GM18873 (cell line): ENCODE results near the gene MTSS2.

Source experiments
- ATAC-seq: cut with Tn5 transposase; IDR thresholded peaks from one replicate; pipeline ENCODE4 v1.9.1; 2021; ENCODE audit warnings: mild to moderate bottlenecking, moderate library complexity, moderate number of reproducible peaks; ENCODE audit not compliant: unreplicated experiment, low FRiP score

MTSS2 gene

DNA sequence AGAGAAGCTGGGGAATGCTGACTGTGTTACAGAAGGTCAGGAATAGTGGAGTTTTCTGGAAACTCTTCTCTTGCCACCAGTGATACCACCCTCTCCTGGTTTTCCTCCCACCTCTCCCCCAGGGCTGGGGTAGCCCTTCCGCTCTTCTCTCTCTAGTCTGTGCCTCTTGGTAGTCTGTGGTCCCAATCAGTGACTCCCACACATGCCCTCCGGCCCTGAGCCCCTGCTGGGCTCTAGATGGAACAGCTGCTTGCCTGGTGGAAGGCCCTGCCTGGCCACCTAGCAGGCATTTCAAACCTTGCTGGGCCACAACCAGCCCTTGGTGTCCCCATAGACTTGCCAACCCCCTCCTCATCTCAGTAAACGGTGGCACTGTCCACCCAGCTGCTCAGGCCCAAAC is 15.2 kb upstream of the MTSS2 start:
- ATAC-seq: no peak

DNA sequence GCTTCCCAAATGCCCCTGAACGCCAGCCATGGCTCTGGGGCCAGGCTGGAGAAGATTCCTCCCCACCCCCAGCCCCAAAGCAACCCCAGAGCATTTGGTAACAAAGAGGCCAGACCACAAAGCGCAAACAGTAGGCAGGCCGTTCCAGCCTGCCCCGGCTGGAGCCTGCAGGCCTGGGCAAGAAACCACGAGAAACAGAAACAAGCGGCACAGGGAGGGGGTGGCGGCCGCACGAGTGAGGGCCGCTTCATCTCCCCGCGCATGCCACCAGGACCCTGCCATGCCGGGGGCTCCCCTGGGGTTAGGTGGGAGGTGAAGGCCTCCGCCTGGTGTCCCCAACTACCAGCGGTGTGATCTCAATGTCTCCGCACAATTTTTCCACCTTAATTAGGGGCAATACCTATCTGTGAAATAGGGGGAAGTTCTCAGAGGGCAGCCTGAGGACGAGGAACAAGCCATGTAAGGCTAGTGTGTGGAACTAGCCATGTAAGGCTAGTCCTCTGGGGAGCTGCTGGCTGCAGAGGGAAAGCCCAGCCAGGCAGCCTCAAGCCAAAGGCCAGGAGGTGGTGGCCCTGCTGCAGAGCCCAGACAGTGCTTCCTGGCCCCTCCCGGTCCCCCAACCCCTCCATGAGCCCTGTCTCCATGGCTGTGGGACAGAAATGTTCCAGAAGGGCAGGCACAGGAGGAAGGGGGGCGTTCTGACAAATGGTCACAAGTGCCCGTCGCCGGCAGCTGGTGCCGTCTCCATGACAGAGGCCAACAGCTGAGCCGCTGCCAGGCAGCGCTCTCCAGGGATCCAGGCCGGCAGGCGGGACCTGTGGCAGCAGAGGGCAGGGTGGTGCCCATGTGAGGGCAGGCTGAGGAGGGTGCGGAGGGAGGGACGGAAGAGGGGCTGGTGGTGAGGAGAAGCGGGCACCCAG is 14.5 kb upstream of the MTSS2 start:
- ATAC-seq: no peak

DNA sequence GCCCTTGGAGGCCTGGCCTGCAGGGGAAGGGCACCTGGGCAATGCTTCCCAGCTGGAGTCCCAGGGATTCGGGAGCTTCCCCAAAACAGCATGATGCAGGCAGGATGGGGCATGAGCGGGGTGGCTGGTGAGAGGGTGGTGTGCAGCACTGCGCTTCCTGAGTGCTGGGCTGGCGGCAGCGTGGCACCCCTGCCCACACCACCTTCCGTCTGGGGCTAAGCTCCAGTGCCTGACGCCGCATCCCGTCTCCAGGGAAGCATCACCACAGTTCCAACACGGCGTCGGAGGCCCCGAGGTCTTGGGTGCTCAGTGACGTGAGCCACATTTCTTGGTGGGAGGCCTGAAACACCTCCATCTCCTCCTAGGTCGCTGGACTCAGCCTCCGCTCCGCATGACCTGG is 13.8 kb upstream of the MTSS2 start:
- no peak for ATAC-seq

DNA sequence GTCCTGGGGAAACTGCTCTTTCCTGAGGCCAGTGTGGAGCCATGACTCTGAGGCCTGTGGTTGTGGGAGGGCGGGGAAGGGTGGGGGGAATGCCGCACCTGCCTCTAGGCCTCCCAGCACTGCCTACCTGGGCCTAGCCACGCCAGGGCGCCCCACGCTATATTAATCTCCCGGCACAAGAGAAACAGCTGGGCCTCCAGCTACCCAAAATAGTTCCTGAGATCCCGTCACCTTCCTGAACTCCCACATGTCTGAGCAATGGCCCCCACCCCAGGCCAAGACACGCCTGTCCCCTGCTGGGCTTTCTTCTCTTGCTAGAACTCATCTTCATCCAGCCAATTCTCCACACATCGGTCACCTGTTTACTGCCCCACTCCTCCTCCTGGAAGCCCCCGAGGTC is 13.0 kb upstream of the MTSS2 start:
- no peak for ATAC-seq

DNA sequence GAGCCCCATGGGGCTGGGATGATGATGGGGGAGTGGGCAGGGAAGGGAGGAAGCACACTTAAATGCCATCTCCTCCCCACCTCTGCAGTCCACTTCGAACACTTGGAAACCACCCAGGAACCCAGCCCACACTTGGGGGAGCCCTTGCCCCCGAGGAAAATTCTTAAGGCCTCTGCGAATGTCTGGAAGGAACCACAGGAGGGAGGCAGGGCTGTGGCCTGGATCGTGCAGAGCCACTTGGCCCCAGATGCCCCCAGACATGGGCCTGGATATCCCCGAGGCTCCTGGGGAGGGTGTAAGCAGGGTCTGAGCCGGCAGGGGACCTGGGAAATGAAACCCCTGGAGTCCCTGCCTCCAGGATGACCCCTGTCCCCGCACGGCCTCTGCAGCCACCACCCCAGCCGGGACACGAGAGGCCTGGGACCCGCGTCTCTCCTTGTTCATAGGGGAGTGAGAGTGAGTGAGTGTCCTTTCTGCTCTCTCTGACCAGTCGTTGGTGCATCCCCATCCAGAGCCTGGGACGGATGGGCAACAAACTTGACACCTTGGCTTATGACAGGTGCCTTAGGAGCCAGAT is 11.8 kb upstream of the MTSS2 start:
- ATAC-seq: no peak

DNA sequence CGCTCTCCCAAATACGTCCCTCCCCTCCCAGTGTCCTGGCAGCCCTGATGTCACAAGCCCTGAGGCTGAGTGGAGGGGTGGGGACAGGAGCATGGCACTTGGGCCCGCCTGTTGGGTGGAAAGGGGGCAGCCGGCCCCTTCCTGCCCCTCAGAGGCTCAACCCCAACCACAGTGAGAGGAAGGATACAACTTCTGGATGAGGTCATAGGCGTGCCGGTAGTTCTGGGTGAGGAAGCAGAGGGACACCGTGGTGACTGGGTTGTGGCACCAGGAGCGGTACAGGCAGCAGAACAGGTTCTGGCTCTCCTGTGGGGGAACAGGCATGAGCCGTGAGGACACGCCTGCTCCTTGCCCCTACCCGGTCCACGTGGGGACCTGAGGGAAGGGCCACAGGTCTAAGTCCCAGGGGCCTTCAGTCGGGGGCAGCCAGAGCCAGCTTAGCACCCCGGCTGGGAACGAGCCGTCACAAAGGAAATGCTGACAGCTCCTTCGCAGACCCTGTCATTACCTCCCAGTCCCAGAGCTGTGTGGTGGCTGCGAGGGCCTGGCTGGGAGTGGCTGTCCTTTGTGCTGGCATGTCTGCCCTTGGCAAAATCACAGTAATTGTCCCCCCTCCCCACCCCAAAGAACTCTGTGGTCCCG is 11.2 kb upstream of the MTSS2 start:
- no peak for ATAC-seq

DNA sequence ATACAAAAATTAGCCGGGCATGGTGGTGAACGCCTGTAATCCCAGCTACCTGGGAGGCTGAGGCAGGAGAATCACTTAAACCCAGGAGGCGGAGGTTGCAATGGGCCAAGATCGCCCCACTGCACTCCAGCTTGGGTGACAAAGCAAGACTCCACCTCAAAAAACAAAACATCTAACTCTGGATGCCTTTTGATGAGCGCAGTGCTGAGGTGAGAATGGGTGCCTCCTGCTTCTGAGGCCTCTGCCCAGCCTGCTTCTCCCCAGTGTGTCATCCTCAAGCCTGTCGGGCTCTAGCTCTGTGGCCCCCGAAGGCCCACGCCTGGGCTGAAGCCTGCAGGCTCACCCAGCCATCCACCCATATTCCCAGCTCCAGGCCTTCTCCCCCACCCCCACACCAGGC is 10.5 kb upstream of the MTSS2 start:
- ATAC-seq: no peak

DNA sequence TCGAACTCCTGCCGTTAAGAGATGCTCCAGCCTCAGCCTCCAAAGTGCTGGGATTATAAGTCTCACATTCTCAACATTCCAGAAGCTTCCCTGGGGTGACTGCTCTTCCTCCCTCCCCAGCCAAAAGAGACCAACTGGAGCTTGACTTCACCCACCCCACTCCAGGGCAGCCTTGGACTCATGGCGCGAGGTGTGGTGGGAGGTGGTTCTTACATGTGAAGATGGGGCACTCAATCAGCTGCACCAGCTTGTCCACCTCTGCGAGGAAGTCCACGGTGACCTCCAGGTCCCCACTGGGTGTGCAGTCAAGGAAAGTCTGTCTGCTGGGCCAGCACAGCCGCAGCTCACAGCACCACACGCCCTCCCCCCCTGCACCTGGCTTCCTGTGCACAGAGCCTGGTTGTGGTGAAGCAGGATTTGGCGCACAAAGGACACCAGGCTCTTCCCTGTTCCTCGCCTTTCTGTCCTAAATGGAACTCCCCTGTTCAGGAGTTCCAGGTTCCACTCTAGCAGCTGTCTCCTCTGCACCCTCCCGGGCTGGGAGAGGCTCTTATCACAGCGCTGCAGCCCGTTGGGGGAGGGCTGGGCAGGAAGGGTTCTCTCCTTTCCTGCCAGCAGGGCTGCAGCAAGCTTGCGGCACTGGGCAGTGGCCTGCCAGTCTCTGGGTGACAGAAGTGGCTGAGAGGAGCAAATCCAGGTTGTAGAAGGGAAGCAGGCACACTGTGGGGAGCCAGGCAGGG is 9.6 kb upstream of the MTSS2 start:
- ATAC-seq: no peak

DNA sequence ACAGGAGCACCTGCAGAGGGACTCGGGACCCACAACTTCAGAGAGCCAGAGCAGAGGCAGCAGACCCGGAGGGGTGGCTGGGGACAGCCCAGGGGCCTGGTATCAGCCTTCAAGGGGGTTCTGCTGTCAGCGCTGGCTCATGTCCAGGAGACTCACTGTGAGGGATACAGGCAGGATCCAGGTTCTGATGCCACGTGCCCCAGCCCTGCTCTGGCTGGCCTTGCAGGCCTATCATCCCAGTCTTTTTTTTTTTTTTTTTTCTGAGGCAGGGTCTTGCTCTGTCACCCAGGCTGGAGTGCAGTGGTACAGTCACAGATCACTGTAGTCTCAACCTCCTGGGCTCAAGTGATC is 9.0 kb upstream of the MTSS2 start:
- no peak for ATAC-seq

DNA sequence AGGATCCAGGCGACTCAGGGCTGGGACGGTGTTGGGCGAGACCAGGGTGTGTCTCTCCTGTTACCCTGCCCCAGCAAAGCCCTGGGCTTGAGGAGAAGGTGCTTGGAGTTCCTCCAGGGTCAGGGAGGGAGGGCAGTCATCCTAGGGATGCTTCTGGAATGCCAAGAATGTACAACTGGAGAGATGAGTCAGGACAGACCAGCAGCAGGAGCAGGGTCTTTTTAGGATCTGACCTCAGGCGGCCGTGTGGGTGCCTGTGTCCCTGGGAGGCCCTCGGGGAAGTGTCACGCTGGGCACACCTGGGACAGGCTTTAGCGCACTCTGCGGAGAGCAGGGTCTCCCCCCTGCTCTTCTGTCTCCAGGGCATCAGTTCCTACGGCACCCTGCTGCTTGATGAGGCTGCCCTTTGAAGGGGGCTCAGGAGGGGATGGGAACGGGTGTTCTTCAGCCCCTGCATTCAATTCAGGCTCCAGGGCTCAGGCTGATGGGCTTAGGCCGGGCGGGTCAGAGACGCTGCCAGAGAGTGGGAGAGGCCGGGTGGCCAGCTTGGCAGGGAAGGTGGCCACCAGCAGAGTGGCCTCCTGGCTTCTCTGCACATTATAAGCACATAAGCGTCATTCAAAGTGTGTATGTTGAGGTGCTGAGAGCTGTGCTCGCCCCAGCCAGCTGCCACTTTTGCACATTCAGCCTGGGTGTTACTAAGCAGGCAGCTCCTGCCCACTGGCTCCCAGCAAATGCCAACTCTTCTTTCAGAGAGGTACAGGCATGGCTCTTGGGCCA is 8.4 kb upstream of the MTSS2 start:
- ATAC-seq: no peak

DNA sequence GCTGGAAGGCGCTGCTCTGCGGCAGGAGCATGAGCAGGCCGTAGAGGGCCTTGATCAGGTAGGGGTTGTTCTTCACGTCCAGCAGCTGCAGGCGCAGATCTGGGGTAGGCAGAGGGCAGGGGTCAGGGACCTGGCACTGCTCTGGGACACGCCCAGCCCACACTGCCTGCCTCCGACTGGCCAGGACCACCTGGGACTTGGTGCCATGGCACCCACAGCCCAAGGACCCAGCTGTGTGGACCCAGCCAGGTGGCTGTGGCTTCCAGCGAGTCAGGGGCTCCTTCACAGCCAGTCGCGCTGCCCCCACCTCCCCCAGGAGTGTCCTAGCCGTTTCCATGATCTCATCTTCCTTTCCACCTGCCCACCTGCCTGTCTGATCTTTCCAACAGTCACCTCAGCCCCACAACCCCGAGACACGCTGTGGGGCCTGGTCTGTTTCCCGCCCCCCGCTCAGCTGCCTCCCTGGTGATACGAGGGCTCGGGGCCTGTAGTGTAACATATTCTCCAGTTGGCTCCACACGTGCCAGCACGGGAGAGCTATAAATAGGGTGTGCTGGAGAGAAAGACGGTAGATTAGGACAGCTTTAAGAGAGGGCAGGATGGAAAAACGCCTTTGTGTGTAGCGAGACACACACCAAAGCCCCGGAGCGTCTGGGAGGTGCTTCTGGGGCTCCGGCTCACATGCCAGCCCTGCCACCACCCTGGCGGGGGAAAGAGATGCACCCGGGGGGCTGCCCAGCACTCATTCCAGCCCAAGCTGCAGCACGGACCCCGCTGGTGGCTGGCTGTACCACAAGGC is 7.2 kb upstream of the MTSS2 start:
- no peak for ATAC-seq

DNA sequence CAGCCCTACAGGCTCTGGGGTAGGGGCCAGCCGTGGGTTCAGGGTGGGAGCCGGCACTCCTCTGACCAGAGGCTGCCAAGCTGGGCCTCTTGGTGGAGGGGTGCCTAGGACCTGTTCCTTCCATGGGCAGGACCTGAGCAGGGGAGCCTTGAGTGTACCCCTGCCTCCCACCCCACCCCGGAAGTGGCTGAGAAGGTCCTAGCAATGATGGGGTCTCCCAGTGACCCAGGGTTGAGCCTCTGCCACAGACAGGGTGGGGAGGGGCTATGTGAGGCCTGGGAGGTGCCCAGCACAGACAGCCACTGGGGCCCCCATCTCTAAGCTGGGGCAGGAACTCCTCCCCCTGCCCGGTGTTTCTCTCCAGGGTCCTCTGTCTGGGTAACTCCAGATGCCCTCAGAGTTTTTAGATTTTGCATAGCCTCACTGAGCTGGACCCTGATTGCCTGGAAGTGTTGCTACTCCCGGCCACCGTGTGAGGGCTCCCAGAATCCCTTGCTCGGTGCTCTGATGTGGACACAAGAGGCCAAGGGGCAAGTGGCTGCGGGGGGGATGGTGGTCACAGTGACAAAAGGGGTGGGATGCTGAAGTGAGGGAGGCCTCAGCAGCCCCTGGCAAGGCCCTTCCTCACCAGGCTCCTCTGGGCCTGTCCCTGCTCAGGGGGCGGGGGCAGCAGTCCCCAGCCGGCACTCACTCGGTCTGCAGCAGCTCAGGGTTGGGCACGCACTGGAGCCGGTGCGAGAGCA is 6.4 kb upstream of the MTSS2 start:
- no peak for ATAC-seq

DNA sequence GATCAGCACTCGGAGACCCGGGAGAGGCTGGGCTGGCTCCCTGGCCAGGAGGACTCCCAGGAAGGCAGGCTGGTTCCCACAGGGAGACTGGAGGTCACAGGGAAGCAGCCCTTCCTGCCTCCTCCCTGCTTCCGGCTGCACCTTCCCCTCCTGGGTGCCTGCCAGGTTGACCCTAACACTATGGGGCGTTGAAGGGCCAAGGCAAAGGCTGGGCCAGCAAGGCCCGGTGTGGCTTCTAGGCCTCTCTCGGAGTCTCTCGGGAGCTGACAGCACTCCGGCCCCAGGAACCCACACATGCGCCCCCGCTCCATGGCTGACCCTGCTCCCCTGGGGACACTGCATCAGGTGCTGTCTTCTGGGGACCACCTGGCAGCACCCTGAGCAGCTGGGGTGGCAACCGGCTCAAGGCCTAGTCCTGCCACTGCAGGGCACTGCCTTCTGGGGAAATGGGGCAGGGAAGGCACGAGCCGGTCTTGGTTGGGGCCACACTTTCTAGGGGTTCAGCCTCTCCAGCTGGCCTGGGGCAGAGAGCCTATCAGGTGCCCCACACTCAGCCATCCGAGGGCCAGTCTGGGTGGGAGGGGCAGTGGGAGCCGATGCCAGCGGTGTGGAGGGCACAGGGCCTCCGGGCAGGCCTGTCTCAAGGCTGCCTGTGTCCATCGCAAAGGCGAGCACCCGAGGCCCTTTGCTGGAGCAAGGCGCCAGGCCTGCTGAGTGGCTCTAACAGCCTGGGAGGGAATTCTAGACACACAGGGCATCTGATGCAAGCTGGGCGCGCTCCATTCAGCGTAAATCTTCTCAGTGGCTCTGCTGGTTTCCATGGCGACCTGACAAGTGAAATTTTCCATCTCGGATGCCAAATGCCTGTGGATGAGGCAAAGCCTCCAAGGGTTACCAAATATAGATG is 5.6 kb upstream of the MTSS2 start:
- ATAC-seq: no peak

DNA sequence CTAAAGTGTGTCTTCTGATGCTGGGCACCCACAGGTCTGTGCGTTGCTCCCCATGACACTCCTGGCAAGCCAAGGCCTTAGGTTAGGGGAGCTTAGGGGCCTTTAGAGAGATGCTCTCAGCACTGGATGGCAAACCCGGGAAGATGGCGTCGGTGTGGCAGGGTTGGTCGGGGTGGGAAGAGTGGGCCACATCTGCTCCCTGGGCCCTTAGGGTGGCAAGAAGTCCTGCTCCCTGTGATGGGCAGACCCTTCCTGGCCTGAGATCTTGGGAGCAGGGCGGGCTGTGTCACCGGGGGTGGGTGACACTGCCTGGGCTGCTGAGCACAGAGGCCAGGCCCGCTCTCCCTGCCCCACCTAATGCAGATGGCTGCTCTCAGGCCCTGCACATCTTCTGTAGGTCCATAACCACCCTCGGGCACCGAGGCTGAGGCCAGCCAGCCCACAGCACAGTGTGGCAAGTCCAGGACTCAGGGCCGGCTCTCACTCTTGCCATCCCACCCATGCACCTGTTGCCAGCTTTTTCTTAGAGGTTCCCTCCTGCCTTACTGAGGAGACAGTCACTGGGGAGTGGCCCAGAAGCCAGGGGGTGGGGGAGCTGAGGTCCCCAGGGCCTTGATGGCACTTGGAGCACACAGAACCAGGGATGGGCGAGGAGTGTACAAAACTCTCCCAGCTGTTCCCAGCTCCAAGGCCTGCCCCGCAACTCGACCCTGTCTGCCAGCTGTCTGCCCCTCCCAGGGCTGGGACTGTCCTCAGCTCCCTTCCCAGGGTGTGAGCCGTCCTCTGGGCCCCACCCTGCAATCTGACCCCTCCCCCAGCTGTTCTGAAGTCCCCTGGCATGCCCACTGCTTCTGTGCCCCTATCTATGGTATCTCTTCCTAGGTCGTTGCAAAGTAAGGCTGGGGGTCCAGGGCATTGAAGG is 4.4 kb upstream of the MTSS2 start:
- ATAC-seq: no peak

DNA sequence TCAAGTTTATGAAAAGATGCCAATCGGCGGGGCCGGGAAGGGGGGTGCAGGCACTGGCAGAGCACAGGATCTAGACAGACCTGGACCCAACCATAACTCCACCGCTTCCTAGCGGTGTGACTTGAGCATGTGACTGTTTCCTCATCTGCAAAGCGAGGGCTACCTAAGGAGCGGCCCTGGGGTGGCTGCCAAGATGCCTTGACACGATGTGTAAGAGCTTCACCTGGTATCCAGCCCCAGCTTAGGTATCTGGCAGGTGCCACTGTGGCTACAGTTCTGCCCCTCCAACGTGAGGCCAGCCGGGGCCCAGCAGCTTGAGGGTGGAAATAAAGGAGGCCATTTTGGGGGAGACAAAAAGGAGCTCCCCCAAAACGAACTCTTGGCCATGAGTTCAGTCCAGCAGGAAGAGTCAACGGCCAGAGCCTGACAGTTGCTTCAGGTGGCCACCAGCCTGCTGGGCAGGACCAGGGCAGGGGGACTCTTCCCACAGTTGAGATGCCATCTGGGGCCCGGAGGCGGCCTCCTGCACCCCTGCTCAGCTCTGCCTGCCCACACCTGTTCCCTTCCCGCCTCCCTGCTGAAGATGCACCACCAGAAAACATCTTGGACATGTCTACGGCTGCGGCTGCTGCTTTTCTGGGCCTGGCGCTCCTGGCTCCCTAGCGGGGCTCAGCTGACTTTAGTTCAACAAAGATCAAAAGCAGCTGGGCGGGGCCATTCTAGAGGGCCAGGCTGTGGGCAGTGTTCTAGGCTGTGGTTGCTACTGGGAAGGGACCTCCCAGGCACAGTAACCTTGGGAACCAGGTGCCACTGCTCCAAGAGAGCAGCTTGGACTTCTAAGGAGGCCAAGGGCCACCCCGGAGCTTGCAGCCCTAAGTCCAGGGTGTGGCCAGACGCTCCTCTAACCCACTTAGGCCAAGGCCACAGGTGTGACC is 3.4 kb upstream of the MTSS2 start:
- no peak for ATAC-seq

DNA sequence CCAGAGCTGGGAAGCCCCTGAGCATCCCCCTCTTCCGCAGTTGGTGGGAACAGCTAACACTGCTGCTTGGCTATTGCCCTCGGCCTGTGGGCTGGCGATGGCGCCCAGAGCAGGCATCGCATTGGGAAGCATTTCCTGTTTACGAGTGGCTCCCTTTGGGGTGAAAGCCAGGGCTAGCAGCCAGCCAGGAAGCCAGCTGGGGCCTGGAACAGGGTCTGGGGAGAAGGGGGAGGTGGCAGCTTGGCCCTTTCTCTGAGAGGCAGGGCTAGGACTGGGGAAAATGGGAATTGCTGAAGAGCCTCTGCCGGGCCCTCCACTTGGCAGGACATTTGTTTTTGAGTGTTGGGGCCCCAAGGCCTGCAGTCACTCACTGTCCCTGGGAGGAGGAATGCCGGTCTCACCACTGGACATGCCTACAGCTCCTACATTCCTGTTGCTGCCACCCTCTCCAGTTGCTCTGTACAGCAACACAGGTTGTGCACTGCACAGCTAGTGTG is 2.4 kb upstream of the MTSS2 start:
- no peak for ATAC-seq
